ENCODE measurements around the gene MYH1.

DNA sequence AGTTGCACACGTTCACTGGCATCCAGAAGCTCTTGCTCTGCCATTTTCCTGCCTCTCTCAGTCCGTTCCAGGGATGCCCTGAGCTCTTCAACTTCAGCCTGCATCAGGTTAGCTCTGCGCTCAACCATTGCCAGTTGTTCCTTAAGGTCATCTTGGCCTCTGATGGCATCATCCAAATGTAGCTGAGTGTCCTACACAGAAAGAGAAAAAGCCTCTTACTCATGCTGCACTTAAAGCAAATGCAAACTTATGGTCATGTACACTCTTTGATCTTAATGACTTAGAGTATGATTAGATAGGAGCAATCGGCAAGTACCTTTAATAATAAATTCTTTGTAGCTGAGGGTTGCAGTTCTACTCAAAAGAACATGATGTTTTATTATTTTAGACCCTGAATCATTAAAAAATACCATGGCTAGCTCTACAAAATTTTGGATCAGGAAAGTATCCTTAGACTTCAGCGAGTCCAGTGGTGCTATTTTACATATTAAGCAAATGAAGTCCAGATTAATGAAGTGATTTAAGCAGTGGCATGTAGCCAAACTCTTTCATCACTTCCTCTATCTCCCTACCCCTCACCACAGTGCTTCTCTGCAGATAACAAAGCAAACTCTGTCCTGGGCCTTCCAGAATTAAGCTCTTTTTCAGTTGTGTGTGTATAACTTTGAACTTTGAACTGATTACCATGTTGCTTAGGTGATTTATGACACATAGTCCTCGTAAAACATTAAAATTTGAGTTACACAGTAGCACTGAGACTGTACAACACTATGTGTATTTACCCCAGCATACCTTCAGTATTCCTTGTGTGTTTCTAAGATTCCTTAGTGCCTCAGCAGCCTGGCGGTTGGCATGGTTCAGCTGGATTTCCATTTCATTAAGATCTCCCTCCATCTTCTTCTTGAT lies 71.1 kb downstream of the MYH1 start:
- TF ChIP-seq, protein P1, sequence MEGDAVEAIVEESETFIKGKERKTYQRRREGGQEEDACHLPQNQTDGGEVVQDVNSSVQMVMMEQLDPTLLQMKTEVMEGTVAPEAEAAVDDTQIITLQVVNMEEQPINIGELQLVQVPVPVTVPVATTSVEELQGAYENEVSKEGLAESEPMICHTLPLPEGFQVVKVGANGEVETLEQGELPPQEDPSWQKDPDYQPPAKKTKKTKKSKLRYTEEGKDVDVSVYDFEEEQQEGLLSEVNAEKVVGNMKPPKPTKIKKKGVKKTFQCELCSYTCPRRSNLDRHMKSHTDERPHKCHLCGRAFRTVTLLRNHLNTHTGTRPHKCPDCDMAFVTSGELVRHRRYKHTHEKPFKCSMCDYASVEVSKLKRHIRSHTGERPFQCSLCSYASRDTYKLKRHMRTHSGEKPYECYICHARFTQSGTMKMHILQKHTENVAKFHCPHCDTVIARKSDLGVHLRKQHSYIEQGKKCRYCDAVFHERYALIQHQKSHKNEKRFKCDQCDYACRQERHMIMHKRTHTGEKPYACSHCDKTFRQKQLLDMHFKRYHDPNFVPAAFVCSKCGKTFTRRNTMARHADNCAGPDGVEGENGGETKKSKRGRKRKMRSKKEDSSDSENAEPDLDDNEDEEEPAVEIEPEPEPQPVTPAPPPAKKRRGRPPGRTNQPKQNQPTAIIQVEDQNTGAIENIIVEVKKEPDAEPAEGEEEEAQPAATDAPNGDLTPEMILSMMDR (IDR thresholded peaks at IDR 0.05; ENCODE audit: extremely low read depth in 1 of 2, insufficient read depth in 1 of 2, low read depth in 1 of 2, low read length in 2 of 2): no peak
- TF ChIP-seq EZH2 (IDR thresholded peaks at IDR 0.05; ENCODE audit: borderline replicate concordance, low read depth, low read length, severe bottlenecking): no peak
- no peak for TF ChIP-seq POLR2AphosphoS5 (IDR thresholded peaks at IDR 0.05; ENCODE audit: insufficient read depth, low read depth, low read length)
- no peak for TF ChIP-seq POLR2A (IDR thresholded peaks at IDR 0.05; ENCODE audit: low read depth, low read length)
- TF ChIP-seq, protein P2, sequence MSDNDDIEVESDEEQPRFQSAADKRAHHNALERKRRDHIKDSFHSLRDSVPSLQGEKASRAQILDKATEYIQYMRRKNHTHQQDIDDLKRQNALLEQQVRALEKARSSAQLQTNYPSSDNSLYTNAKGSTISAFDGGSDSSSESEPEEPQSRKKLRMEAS (IDR thresholded peaks at IDR 0.05; ENCODE audit: insufficient read depth, insufficient read length): no peak
- TF ChIP-seq GATA2 (IDR thresholded peaks at IDR 0.05; ENCODE audit: insufficient read depth, insufficient read length, low read depth, low read length): no peak
- no peak for TF ChIP-seq JUN (IDR thresholded peaks at IDR 0.05; ENCODE audit: borderline replicate concordance, insufficient read depth, insufficient read length, low read depth)
- TF ChIP-seq MYC (IDR thresholded peaks at IDR 0.05; ENCODE audit: low read depth, low read length): no peak
- TF ChIP-seq FOS (IDR thresholded peaks at IDR 0.05; ENCODE audit: borderline replicate concordance, insufficient read depth, low read length): no peak
